HG03135 (cell line): ENCODE results near the gene NUP107.

Source experiments
- ATAC-seq: cut with Tn5 transposase; IDR thresholded peaks from one replicate; pipeline ENCODE4 v1.9.1; 2021; ENCODE audit warnings: mild to moderate bottlenecking, moderate library complexity; ENCODE audit not compliant: unreplicated experiment

Gene NUP107

DNA sequence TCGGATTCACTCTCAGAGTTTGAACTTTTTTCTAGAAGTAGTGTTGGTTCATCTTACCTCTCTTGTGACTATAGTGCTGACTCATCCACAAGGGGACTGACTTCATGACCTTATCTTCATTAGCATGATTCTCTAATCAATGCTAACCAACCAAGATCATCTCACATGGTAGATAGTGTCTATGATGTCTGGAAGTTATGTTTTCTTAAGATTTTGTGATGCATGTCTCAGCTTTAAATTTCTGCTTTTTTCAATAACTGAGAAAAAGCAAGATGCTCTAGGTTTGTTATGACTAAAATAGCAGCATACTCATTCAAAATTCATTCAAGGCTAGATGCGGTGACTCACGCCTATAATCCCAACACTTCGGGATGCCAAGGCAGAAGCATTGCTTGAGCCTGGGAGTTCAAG, 46.9 kb downstream of the NUP107 start:
- no peak for ATAC-seq

- ATAC-seq, result no peak
These were observed 53.1 kb downstream of the NUP107 start for GRCh38 chr12:68739891-68740290.

DNA sequence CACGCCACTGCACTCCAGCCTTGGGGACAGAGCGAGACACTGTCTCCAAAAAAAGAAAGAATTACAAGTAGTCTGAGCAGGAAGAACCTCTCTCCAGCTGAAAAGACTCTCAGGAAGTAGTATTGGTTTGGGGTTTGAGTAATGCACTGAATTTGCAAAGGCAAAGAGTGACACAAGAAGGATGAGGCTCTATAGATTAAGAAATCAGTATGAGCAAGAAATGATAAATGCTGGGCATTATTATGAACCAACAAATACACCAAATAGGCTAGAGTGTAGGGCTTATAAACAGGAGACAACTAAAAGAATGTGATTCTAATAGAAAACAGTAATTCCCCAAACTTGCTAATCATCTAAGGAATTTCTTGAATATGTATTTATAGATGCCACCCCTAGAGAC, 56.6 kb downstream of the NUP107 start:
- ATAC-seq, result no peak

DNA sequence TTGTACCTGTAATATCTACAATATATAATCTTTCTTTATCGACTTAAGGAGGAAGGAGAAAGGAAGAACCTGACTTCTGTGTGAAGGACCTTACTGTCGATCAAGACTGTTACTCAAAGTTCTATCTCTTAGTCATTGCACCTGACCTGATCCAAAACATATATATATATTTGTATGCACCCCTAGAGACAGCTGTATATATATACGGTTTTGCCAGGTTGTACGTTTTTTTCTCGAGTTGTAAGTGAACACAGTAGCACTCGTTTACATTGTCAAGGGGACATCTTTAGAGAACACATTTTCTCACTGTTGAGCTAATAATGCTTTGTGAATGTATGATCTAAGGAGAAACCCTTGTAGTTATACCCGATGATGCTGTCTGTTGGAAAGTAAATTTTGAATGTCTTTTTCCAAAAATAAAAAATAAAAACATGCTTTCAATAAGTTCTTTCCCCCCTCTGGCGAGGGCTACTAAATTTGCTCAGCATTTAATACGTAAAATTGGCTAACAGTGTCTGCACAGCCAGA, 58.7 kb downstream of the NUP107 start:
- ATAC-seq, result peak; percentile 4

GRCh38 chr12:68745904-68746571, 59.3 kb downstream of the NUP107 start, which contains the start of gene SLC35E3:
Gene SLC35E3 (plus strand): TSS chr12:68746176. CDS start chr12:68746378, 202 bp downstream.
- ATAC-seq, result peak; percentile 97

DNA sequence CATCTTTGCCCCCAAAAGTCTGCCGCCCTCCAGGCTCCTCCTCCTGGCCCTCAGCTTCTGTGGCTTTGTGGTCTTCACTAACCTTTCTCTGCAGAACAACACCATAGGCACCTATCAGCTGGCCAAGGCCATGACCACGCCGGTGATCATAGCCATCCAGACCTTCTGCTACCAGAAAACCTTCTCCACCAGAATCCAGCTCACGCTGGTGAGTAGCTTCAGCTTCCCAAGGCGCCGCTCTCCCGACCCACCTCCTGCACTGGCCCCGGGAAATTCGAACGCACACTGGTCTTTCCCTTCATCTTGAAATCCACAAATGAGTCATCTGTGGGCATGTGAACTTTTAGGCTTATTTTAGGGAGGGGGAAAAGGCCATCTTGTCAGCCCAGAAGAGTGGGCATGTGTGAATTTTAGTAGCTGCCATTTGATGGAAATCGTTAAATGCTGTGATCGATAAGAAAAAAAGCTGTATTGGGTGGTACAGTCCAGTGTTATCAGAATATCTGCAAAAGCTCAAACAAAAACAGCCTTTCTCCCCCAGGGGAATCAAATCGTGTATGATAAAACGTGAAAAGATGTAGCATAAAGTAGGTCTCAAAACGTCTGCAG, 59.9 kb downstream of the NUP107 start:
- peak; percentile 30 for ATAC-seq

- ATAC-seq, result no peak
These were observed 62.7 kb downstream of the NUP107 start for GRCh38 chr12:68749443-68749842.

DNA sequence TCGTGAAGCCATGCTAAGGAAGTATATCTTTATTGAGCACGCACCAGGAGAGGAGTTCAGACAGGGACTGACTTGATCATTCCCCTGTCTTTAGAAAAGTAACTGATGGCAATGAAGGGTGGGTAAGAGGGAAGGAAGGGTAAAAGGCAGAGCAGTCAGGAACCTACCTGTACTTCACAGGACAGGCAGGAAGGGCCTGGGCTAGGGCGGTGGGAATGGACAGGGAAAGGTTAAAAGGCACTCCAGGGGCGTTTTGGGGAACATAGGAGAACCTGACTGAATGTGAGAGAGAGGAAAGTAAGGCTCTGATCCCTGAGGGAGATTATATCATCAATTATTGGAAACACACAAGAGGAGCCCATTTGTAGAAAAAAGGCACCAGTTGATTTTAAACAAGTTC, 63.1 kb downstream of the NUP107 start:
- no peak for ATAC-seq

DNA sequence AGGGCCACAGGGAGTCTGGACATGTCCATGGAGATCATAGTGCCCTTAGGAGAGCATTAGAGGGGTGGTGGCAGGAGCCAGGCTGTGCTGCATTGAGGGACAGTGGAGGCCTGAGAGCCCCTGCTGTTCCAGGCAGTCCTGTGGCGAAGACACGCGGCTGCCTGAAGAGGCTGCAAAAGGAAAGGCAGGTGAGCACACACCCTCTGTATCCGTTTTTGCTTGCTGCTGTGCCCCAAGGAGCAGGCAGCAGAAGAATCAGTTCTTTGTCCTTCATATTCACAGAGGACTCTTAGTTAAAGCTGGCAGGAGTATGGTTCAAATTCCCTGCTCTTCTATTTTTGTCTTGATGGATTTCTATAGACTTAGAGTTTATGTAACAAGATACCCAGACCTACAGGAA, 63.7 kb downstream of the NUP107 start:
- ATAC-seq, result no peak

DNA sequence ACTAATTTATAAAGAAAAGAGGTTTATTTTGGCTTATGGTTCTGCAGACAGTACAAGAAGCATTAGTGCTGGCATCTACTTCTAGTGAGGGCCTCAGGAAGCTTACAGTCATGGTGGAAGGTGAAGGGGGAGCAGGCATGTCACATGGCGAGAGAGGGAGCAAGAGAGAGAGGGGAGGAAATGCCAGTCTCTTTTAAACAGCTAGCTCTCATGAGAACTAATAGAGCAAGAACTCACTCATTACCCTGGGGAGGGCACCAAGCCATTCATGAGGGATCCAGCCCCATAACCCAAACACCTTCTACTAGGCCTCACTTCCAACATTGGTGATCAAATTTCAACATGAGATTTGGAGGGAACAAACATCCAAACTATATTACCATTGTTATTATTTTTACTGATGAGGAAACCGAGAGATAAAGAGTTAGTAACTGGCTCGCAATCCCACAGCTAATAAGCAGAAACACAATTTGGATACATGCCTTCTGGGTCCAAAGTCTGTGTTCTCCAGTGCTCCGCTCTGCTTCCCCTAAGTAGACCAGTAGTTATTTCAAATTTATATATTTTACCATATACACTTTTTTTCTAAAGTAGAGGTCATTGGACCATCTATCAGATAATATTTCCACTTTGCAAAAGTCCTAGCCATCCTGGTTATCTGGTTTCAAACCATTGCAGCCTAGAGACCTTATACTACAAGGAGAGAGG, 68.9 kb downstream of the NUP107 start:
- no peak for ATAC-seq

GRCh38 chr12:68759852-68760251, 73.1 kb downstream of the NUP107 start:
- no peak for ATAC-seq

DNA sequence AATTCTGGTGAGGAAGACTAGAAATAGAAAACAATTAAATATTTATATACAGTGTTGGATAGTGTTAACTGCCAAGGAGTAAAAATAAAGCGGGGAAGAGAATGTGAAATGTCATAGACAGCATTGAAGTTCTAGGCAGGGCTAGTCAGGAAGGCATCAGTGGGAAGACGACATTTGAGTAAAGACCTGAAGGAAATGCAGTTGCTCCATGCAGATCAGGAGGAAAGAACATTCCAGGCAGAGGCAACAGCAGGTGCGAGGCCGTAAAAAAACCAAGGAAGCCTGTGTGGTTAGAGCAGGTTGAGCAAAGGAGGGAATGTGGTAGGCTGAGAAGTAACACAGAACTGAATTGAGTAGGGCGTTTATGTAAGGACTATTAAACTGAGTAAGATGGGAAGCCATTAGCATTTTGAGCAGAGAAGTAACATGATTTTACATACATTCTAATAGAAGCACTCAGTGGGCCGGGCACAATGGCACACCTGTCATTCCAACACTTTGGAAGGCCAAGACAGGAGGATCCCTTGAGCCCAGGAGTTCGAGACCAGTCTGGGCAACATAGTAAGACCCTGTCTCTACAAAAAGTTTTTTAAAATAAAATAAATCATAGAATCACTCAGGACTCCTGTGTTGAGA, 74.1 kb downstream of the NUP107 start:
- no peak for ATAC-seq

- ATAC-seq, result no peak
These were observed 74.6 kb downstream of the NUP107 start for GRCh38 chr12:68761442-68761812.

DNA sequence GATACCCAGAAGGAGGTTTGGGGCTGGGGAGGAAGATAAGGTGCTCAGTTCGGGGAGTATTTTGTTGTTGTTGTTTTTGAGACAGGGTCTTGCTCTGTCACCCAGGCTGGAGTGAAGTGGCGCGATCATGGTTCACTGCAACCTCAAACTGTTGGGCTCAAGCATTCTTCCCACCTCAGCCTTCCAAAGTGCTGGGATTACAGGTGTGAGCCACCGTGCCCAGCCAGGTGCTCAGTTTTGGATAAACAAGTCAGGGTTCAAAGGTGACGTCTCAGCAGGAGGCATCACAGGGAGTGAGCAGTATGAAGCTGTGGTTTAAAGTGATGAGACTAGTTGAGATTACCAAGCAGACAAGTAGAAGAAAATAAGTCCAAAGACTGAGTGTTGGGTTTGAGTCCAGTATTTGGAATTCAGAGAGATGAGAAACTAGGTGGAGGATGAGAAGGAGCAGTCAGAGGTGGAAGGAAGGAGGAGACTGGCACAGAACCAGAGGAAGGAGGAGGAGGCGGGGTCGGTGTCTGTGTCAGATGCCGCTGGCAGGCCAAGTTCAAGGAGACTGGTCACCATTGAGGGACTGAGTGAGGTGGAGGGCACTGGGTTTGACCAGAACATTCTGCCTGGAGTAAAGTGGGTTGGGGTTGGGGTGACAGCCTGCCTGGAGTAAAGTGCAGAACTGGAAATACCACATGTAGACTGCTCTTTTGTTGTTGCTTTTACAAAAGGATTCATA, 75.3 kb downstream of the NUP107 start:
- ATAC-seq, result no peak

DNA sequence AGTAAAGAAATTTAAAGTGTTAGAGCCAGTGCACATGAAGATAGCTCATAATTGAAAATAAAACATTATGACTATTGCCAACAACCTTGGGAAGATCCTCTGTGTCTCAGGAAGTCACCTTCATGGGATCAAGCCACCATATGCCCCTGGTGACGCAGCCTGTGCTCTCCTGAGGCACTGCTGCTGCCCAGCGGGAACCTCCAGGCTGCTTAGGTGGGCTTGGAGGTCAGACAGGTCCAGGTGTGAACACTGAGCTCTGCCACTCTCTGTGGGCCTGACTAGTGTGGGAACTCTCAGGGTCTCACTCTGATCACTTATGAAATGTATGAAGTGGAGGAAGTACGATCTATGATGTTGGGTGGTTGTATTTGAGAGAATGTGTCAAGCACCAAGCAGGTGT, 75.9 kb downstream of the NUP107 start:
- no peak for ATAC-seq

- no peak for ATAC-seq
These were observed 78.9 kb downstream of the NUP107 start for GRCh38 chr12:68765696-68766095.

DNA sequence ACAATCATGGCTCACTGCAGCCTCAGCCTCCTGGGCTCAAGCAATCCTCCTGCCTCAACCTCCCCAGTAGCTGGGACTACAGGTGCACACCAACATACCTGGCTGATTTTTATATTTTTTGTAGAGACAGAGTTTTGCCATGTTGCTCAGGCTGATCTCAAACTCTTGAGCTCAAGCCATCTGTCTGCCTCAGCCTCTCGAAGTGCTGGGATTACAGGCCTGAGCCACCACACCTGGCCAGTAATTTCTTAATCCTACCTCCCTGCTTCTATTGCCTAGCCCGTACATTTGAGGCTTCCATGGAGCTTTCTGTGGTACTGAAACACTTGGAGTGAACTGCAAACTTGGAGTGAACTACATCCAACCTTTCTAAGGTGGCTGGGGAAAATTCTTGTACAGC, 79.9 kb downstream of the NUP107 start:
- no peak for ATAC-seq

- ATAC-seq, result no peak
These were observed 80.4 kb downstream of the NUP107 start for GRCh38 chr12:68767191-68767590.

DNA sequence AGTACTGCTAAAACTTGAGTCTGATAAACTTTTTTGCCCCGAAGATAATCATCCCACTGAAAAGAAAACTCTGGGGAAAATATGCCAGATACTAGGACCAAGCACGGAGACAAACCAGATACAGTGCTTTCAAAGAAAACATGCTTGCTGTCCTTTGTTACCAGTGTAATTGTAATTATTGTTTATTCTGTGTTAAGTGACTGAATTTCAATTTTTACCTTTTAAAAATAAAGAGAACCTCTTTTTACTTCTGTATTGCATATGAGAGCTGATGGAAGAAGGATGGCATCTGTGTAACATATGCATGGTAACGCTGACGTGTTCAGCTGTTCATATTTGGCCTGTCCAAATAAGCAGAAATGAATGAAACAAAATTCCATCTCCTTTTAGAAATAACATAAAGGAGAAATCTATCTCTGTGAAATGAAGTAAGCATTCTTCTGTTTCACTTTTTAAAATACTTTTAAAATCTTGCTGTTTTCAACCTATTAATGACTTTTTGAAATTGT, 81.7 kb downstream of the NUP107 start:
- ATAC-seq, result no peak

GRCh38 chr12:68769941-68770340, 83.2 kb downstream of the NUP107 start:
- no peak for ATAC-seq
